Activated CD4-positive, CD25-positive, alpha-beta regulatory T cell treated with anti-CD3 and anti-CD28 coated beads, Interleukin-2, amount 50 U/mL, for 24 hours (primary cell): Measurements from ENCODE around the gene CIP2A.

Source experiments
- ATAC-seq, 2 donors: fragments of 150-1000 bp; cut with Tn5 transposase; one replicate each; pipeline ENCODE4 v1.10.0; 2021; ENCODE audit warnings: mild to moderate bottlenecking in 1 of 2, moderate library complexity in 1 of 2

Gene CIP2A

GRCh38 chr3:108509263-108509662 is 80.0 kb downstream of the CIP2A start:
- no peak for ATAC-seq

- ATAC-seq, result no peak
Measured at GRCh38 chr3:108507902-108508301, 81.3 kb downstream of the CIP2A start.

- no peak for ATAC-seq
Measured at GRCh38 chr3:108505811-108506210, 83.4 kb downstream of the CIP2A start.

GRCh38 chr3:108503722-108504121 is 85.5 kb downstream of the CIP2A start:
- ATAC-seq, result no peak

GRCh38 chr3:108501535-108501934 is 87.7 kb downstream of the CIP2A start:
- no peak for ATAC-seq

- no peak for ATAC-seq
Measured at GRCh38 chr3:108500728-108501127, 88.5 kb downstream of the CIP2A start.
